ENCODE measurements around the gene PDE3A.
A peak's percentile ranks its signal among the peaks of the same experiment; 100 is the strongest.

Gene PDE3A

DNA sequence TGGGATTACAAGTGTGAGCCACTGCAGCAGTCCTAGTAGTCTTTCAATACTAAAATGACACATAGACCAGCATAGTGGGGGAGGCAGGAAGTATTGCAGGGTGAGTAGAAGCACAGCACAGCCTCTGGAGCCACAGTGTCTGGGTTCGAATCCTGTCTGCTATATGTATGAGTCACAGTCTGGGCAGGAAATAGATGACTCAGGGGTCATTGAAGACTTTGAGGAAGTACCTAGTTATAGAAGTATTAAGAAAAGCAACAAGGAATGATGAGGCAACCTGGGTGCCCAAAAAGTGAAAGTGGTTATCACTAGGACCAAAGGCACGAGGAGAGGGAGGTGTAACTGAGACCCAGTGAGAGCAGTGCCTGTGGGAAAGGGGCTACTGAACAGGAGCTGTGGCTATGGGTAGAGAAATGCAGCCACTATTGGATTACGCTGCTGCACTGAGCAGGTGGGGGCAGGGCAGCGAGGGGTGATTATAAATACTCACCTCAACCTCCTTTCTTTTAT lies 124.0 kb downstream of the PDE3A start:
- DNase-seq = no peak

DNA sequence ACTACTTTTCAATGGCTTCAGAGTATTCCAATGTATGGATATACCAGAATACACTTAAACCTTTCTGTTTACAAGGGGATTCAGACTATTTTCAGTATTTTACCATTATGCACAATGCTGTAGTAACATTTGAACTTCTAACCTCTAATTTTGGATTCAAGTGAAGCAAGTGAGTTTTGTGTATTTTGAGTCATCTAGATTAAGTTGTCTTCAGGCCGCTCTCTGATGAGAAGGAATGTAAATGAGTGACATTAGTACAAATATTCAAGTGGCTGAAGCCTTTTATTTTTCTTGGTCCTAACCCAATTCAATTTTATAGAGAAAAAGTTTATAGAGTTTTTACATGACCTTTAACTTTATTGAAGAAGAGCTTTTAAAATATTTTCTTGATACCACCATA lies 125.6 kb downstream of the PDE3A start:
- no peak for DNase-seq

DNA sequence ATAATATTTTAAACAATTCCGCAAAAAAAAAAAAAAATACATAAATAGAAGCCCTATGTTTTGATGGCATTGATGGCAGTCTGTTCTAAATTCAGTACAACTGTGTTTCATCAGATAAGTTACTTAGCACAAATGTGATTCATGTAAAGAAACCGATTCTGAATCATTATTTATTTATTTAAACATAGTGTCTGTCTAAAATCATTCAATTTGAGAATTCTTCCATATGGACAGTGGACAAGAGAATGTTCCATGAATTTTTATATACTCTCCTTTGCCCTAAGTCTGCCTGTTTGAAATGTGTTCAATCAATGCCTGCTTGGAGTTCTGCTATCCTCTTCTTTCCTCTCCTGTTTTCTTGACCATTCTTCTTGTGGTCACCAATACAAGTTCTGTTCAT lies 126.5 kb downstream of the PDE3A start:
- DNase-seq = no peak

DNA sequence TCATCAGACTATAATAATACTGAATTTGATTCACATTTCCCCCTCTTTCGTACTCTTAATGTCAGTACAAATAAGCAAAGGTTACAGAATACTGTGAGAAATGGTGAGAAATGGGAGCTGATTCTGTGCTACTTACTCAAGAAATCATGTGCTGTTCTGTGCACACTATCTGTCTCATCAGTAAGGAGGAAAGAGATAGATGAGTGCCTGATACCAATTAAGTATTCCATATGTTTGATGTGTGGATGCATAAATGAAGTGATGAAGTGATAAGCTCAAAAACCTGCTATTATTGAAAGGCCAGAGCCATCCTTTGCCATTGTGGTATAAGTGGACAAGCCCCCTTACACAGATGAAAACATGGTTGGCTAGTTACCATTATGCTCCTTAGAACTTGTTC lies 127.7 kb downstream of the PDE3A start:
- DNase-seq = no peak

GRCh38 chr12:20497707-20498106 lies 129.4 kb downstream of the PDE3A start:
- no peak for DNase-seq

DNA sequence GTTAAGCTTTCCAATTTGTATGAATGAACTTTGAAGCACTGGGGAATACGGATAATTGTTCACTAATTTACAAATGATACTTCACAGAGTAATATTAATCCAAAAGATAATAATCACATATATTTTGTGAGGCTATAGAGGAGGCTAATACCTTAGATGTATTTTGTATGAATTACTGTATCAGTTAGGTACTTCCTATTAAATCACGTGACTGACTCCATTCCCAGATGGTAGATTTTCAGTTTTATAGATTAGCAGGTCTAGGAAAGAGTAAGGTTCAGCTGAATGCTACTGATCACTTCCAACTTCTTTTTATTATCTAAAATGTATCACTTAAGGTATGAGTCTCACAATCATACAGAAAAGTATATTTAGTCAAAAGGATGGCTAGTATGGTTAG lies 133.6 kb downstream of the PDE3A start:
- DNase-seq = no peak

GRCh38 chr12:20503858-20504257 lies 135.5 kb downstream of the PDE3A start:
- no peak for DNase-seq

GRCh38 chr12:20505056-20505455 lies 136.7 kb downstream of the PDE3A start:
- DNase-seq = no peak

DNA sequence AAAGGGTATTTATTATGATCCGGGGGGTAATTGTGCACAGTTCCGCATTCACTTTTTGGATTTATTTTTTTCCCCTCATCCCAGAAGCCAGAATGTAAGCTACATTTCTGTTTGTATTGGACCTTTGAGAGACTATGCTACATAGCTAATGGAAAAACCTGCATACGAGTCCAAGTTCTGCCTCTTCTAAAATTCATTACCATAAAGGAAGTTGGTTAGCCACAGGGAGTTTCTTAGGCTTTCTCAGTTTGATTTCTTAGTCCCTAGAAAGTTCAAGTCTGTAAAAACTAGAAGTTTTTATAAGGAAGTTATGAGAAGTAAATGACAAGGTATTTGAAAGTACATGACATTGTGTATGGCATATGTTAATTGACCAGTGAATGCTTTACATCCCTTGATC lies 138.7 kb downstream of the PDE3A start:
- DNase-seq = no peak

DNA sequence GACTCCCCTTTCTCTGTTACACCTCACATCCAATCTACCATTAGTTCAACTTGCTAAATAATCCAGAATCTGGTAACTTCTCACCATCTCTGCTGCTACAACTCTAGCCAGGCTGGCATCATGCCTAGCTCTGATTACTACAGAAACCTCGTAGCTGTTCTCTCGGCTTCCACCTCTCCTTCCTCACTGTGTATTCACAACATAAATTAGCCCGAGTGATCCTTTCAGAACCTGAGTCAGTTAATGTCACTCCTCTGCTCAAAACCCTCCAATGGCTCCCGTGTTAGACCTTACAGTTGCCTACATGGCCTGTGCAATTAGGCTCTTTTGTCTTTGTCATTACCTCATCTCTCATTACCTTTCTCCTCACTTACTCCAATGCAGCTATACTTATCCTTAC lies 139.4 kb downstream of the PDE3A start:
- no peak for DNase-seq

- DNase-seq = no peak
Observed at GRCh38 chr12:20508359-20508758, 140.0 kb downstream of the PDE3A start.

- DNase-seq = no peak
Observed at GRCh38 chr12:20508962-20509361, 140.6 kb downstream of the PDE3A start.

GRCh38 chr12:20510811-20511210 lies 142.5 kb downstream of the PDE3A start:
- no peak for DNase-seq

GRCh38 chr12:20513189-20513588 lies 144.9 kb downstream of the PDE3A start:
- DNase-seq = no peak

- no peak for DNase-seq
Observed at GRCh38 chr12:20514598-20514997, 146.3 kb downstream of the PDE3A start.

- DNase-seq = peak in 4 of 51 donors; percentile 2 to 14 (median 8)
Observed at GRCh38 chr12:20520532-20520931, 152.2 kb downstream of the PDE3A start.

DNA sequence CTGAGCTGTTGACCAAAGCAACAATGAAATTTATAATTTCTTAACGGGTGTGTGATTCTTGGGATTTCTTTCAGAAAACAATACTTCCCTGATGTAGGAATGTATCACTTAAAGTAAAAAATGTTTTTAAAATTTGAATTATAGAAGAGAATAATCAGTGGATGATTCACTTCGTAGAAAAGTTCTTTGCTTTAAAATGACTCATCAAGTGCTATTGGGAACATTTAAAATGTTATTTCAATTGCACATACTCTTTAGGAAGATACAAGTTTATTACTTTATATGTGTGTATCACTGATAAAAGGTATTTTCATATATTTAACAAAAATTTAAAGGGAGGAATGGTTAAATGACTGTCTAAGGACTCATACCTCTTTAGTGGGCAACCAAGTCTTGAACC lies 155.3 kb downstream of the PDE3A start:
- DNase-seq = no peak

DNA sequence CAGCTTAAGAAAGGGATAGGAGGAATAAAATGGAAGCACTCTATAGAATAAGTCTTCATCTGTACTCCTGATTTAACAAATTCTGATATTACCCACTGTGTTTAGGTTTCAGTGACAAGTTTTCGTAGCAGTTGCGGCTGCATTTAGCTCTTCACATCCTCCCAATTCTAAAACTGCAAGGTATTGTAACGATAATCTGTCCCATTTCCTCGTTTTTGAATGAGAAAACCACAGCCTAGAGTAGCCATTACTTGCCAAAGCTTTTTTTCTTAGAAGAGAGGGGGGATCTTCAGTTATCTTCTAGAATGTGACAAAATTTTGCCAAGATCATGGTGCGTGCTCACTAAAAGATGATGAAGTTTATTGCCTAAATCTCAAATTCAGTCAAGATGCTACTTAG lies 155.8 kb downstream of the PDE3A start:
- DNase-seq = no peak

DNA sequence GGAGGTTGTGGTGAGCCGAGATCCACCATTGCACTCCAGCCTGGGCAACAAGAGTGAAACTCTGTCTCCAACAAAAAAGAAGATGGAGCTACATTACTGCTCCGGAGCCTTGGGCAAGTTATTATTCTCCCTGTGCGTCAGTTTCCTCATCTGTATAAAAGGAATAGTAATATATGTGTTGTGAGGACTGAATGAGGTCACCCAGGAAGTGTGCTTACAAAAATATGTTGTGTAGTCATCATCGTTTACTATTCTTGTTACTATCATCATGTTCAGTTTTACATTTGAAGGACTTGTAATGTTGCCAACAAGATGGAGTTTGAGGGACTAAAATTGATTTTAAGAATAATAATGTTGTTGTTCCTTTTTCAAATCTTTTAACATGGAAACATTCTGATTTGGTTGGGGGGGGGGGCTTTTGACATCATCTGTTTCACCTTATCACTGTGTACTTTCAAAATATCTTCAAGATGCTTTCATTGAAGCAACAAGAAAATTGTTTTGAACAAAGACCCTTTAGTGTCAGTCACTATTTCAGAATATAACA lies 156.8 kb downstream of the PDE3A start:
- DNase-seq = no peak

DNA sequence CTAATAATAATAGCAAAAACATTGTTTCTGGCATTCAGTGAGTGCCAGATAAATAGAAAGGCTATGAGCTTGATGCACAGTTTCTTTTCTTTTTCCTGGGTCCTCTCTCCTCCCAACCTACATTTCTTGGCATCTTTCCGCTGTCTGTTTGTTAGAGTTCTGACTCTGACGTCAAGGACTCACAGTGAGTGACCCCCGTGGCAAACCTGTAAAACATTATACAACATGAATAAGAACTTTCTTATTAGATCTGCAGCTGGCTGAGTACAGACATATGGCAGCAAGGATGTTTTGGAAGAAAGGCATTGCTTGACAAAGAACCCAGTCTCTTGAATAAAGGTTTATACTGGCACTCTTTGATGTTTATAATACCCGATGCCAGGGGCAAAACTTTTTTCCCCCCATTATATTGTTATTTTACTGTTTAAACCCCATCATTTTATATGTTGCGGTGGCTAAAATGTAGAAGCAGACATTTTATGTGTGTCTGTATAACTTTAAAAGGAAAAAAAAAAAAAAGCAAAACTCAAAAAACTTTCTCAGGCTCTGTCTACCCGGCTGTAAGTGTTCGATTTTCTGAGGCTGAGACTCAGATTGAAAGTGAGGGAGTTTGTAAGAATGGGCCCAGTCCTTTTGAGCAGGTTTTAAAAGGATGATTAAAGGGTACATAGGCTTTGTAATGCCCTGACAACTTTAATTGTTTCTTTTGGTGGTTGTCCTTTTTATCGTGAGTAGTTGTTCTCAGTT lies 159.3 kb downstream of the PDE3A start:
- DNase-seq = peak in 2 of 51 donors; percentile 3 to 13

DNA sequence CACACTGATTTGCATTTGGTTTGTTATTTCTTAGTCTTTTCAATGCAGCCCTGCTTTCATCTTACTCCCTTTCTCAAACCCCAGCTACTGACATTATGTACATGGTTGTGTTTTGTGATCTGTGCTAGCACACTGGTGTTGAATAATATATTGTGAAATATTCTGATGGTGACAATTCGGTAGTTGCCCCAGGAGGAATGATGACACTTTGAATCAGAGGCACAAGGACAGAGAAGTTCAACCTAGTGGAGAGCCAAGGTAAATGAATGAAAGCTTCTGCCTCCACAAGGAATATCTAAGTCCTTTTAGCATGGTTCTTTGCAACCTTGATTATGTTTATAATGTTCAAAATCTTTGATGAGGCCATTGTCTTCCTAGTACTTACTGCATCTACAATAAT lies 159.9 kb downstream of the PDE3A start:
- DNase-seq = no peak

DNA sequence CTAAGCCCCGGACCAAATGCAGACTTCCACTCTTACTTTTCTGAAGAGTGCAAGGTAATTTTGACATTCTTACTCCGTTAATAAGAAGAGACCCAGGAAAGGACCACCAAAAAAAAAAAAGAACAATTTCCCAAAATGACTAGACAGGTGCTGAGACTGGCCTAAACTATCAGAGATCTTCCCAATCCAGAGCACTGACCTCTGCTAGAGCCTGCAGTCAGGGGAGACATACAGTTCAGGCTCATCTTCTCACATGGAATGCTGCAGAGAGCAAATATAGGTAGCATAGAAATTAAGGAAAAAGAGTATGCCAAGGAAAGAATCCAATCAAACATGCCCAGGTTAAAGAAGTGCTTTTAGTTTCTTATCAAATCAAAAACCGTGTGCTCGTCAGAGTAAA lies 177.9 kb downstream of the PDE3A start:
- no peak for DNase-seq

GRCh38 chr12:20547816-20548575 lies 179.7 kb downstream of the PDE3A start:
- DNase-seq = no peak

All from hypothalamus (tissue), 51 donors.